Adrenal gland (tissue), 12 donors: ENCODE measurements around the gene NAA50. TPM values are rescaled to one million over a fixed set of nuclear protein-coding genes. Genes with fewer than 3 reads are reported as not detected.

Experiments used
- DNase-seq, 7 donors: peaks; one replicate each; pipeline ENCODE4 v3.0.0-alpha.2; 2019 to 2020
- H3K27ac ChIP-seq, 5 donors: fragments of 200-600 bp; sonication (generic) in 4 of 5; 1 replicate in 3 of 5; 2 replicates in 2 of 5; pipeline versions ENCODE4 v1.5.1 to v1.8.0; 2016 to 2020; ENCODE audit warnings: mild to moderate bottlenecking in 1 of 5
- H3K27me3 ChIP-seq: fragments of 200-600 bp; 2 replicates; pipeline ENCODE4 v1.8.0; 2021
- H3K36me3 ChIP-seq, 2 donors: fragments of 200-600 bp; replicated peaks in 1 of 2; 1 replicate in 1 of 2; 2 replicates in 1 of 2; pipeline versions ENCODE4 v1.5.1 to v1.8.0; 2018 to 2022
- H3K4me1 ChIP-seq, 2 donors: fragments of 200-600 bp; replicated peaks in 1 of 2; 1 replicate in 1 of 2; 2 replicates in 1 of 2; pipeline versions ENCODE4 v1.5.1 to v1.8.0; 2018 to 2021
- H3K4me3 ChIP-seq, 4 donors: fragments of 200-600 bp; sonication (generic) in 3 of 4; one replicate each; pipeline ENCODE4 v1.5.1; 2016 to 2018
- H3K9me3 ChIP-seq, 3 donors: fragments of 200-600 bp; sonication (generic) in 1 of 3; replicated peaks in 1 of 3; 1 replicate in 2 of 3; 2 replicates in 1 of 3; pipeline versions ENCODE4 v1.5.1 to v1.8.0; 2016 to 2021
- POLR2A ChIP-seq, 2 donors: fragments of 450-650 bp; IDR thresholded peaks; one replicate each; pipeline ENCODE4 v1.6.1; 2017; ENCODE audit warnings: antibody characterized with exemption in 2 of 2, mild to moderate bottlenecking in 2 of 2, moderate library complexity in 1 of 2
- WGBS, 4 donors: extraction: QIAGEN DNeasy Blood & Tissue Kit in 2 of 4; methylation state at CpG; one replicate each; pipeline versions ENCODE4 v1.1.5 to v1.1.7; 2013 to 2017; 5-methylcytosine and 5-hydroxymethylcytosine counted together
- intact Hi-C, 2 donors: fragments of 100-400 bp; cut with DNase I; formaldehyde crosslinking; loops; one replicate each; pipeline versions ENCODE4 v1.14.1 to v1.15.0; 2022 to 2023
- polyA plus RNA-seq, 3 donors: library from polyadenylated mRNA; stranded (reverse); fragments of 200-250 nt in 2 of 3; fragments of 350-450 nt in 1 of 3; fragmentation: Illumina TruSeq in 1 of 3; extraction: RNeasy Lipid Tissue Mini Kit (QIAGEN cat#74804) in 1 of 3; gene quantifications; one replicate each; pipeline ENCODE4 v1.2.3, GENCODE V29; 2013 to 2014
- total RNA-seq, 9 donors: library from RNA; depleted of rRNA in 4 of 9; stranded (reverse); fragments of >200 nt in 4 of 9; fragments of 120-200 nt in 1 of 9; fragmentation: NEBNext Ultra II Directional in 1 of 9; extraction: Animal tissue kit (Norgen Biotek cat#: 25700) in 1 of 9; gene quantifications; one replicate each; pipeline versions ENCODE4 v1.1.0 to v1.2.4, GENCODE V29; 2013 to 2023
- TF ChIP-seq, protein P1 (sequence below), 6 experiments: fragments of 450-650 bp in 4 of 6; fragments of 200-600 bp in 2 of 6; sonication (generic) in 1 of 6; IDR thresholded peaks; 1 replicate in 5 of 6; 2 replicates in 1 of 6; pipeline versions ENCODE4 v1.5.1 to v1.8.0; 2016 to 2021; ENCODE audit warnings: antibody characterized with exemption in 6 of 6, mild to moderate bottlenecking in 2 of 6, moderate library complexity in 1 of 6
- donor health status: healthy with polysubstance abuse.
- donor health status: Bipolar disorder and iron deficiency.
- donor health status: DM: yes; HTN: yes; CAD: no.
- donor health status: DM: no; HTN: no; CAD: no.
- donor health status: DM: no; HTN: no; CAD: no.
- donor health status: DM: yes; HTN: yes; CAD: no.

Gene NAA50
- total and polyA plus RNA-seq, 12 donors = 17.2 to 233 (median 114) TPM

DNA sequence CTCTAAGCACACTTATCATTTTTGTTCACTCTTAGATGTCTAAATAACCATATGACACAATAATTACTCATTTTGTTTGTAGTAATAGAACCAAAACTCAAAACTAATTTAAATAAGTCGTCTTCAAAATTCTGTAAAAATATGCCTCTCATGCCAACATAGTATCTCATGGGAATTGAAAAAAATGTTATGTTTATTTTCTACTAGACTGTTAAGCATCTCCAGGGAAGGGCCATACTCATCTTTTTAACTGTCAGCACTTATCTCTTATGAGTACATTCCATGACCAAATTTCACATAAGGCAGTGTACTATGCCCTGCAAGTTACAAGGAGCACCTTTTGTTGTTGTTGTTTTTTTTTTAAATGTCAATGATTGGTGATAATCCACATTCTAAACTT is 31.3 kb downstream of the NAA50 start:
- no peaks in the 10 kb centered on the region for H3K27me3 ChIP-seq
- H3K36me3 ChIP-seq = no peaks in the 10 kb centered on the region
- no peak overlapping the region for H3K4me3 ChIP-seq
- DNase-seq = no peak
- H3K27ac ChIP-seq = no peak overlapping the region
- intact Hi-C loops = no loop called here
- 45 to 74% (median 63%) methylated on average over 1 of the region's 1 CpG for WGBS, 4 donors
- TF ChIP-seq POLR2A (IDR thresholded peaks at IDR 0.05) = no peak
- TF ChIP-seq, protein P1, sequence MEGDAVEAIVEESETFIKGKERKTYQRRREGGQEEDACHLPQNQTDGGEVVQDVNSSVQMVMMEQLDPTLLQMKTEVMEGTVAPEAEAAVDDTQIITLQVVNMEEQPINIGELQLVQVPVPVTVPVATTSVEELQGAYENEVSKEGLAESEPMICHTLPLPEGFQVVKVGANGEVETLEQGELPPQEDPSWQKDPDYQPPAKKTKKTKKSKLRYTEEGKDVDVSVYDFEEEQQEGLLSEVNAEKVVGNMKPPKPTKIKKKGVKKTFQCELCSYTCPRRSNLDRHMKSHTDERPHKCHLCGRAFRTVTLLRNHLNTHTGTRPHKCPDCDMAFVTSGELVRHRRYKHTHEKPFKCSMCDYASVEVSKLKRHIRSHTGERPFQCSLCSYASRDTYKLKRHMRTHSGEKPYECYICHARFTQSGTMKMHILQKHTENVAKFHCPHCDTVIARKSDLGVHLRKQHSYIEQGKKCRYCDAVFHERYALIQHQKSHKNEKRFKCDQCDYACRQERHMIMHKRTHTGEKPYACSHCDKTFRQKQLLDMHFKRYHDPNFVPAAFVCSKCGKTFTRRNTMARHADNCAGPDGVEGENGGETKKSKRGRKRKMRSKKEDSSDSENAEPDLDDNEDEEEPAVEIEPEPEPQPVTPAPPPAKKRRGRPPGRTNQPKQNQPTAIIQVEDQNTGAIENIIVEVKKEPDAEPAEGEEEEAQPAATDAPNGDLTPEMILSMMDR (IDR thresholded peaks at IDR 0.05) = no peak
- no peaks in the 10 kb centered on the region for H3K9me3 ChIP-seq
- H3K4me1 ChIP-seq = peaks cover 0 to 7% of the 10 kb centered on the region in 2 donors

DNA sequence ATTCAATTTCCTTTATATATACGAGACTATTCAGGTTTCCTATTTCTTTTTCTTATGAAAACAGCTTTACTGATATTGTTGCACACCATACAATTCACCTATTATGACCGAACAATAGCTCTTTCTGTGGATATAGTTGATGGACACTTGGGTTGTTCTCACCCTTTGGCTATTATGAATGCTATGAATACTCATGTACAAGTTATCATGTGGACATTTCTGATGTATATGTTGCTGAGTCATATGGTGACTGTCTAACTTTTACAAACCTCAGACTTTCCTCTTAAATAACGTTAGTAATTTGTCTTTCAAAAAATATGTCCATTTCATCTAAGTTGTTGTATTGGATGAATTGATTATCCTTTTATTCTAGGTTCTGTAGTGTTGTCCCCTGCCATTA is 33.9 kb downstream of the NAA50 start:
- 50 to 57% (median 51%) methylated on average over 3 of the region's 3 CpGs for WGBS, 4 donors
- intact Hi-C loops = no loop called here
- no peak overlapping the region for H3K4me3 ChIP-seq
- no peak for TF ChIP-seq POLR2A (IDR thresholded peaks at IDR 0.05)
- TF ChIP-seq, protein P1 (IDR thresholded peaks at IDR 0.05) = no peak
- no peaks in the 10 kb centered on the region for H3K9me3 ChIP-seq
- H3K4me1 ChIP-seq = no peaks in the 10 kb centered on the region
- H3K36me3 ChIP-seq = no peaks in the 10 kb centered on the region
- no peak for DNase-seq
- H3K27me3 ChIP-seq = no peaks in the 10 kb centered on the region
- no peak overlapping the region for H3K27ac ChIP-seq

DNA sequence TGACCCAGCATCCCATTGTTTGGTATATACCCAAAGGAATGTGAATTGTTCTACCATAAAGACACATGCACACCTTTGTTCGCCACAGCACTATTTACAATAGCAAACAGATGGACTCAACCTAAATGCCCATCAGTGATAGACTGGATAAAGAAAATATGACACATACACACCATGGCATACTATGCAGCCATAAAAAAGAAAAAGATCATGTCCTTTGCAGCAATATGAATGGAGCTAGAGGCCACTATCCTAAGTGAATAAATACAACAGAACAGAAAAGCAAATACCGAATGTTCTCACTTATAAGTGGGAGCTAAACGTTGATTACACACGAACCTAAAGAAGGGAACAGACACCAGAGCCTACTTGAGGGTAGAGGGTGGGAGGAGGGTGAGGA is 38.2 kb downstream of the NAA50 start:
- H3K4me1 ChIP-seq = no peaks in the 10 kb centered on the region
- intact Hi-C loops = no loop called here
- DNase-seq = no peak
- no peak overlapping the region for H3K27ac ChIP-seq
- TF ChIP-seq, protein P1 (IDR thresholded peaks at IDR 0.05) = no peak
- TF ChIP-seq POLR2A (IDR thresholded peaks at IDR 0.05) = no peak
- 83 to 95% (median 90%) methylated on average over 4 of the region's 4 CpGs for WGBS, 4 donors
- no peaks in the 10 kb centered on the region for H3K27me3 ChIP-seq
- no peaks in the 10 kb centered on the region for H3K36me3 ChIP-seq
- no peaks in the 10 kb centered on the region for H3K9me3 ChIP-seq
- no peak overlapping the region for H3K4me3 ChIP-seq

DNA sequence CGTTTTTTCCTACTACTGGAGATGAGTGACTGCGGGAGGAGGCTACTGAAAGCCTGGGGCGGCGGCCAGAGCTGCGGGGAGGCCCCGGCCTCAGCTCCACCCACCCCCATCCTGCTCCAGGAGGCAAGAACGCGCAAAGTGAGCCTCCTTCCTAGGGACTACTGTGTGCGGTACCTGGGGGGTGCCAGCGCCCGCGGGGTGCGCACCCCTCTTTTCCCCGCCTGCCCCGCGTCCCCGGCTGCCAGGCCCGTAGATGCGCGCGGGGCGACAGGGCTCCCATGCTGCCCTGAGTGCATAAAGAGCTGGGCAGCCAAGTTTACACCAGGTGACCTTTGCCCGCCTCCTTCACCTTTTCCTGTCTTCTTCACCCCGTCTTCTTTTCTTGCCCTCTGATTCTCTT is 47.1 kb downstream of the NAA50 start:
- no peak for DNase-seq
- Histone ChIP-seq H3K9me3 (no peaks in the 10 kb centered on the region), H3K27me3 (no peaks in the 10 kb centered on the region), H3K27ac (peak overlapping the region in 1 of 5 donors; percentile 98), H3K4me1 (peaks cover 7 to 26% of the 10 kb centered on the region in 2 donors), H3K36me3 (no peaks in the 10 kb centered on the region), H3K4me3 (peak overlapping the region in 1 of 4 donors; percentile 10)
- no peak for TF ChIP-seq POLR2A (IDR thresholded peaks at IDR 0.05)
- TF ChIP-seq, protein P1 (IDR thresholded peaks at IDR 0.05) = no peak
- 21 to 33% (median 29%) methylated on average over 18 to 24 of the region's 24 CpGs for WGBS, 4 donors
- intact Hi-C loops = no loop called here
